ENCODE data around the gene ELFN1. TPM values are rescaled to one million over a fixed set of nuclear protein-coding genes. Genes with fewer than 3 reads are reported as not detected.

The ELFN1 gene
- total RNA-seq, 1 donor from 2014 or later, result not detected

DNA sequence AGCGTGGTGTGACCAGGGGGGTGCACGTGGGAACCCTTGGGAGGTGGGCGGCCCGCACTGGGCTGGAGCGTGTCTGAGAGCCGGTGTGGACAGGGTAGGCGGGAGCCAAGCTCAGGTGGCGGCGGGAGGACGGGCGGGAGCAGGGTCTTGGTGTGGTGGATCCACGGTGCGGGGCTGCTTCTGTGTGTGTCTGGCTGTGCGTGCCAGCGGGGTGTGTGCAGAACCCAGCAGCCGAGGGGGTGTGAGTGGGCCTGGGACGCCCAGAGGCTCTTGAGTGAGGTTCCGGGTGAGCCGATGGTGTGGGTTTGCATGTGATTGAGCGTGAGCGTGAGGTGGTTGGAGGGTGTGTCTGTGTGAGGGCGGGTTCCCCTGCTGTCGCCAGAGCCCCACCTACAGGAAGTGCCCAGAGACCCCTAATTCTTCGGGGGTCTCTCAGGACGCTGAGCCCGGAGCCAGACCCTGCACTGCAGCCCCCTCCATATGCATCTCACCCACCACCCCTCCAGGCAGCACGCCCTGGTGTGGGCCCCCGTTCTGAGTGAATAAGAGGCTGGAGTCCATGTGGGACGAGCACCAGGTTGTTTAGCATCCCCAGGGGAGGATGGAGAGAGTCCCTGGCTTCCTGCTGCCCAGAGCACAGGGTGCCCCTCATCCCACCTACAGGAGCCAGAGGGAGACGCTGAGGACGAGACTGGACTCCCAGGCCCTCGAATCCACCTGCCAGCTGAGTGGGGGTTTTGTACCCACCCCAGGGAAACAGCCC is 78.2 kb downstream of the ELFN1 start:
- TF ChIP-seq CTCF (IDR thresholded peaks at IDR 0.05), result no peak
- Mint-ChIP-seq H3K27ac (no peak overlapping the region), H3K4me3 (no peak overlapping the region), H3K27me3 (peaks cover 2% of the 10 kb centered on the region), H3K36me3 (ENCODE audit: low read depth) (no peaks in the 10 kb centered on the region), H3K9me3 (no peaks in the 10 kb centered on the region), H3K4me1 (peaks cover 6% of the 10 kb centered on the region)
- ATAC-seq (ENCODE audit: low read depth) (no peak), DNase-seq (no peak)
- ChIA-PET CTCF (no interaction called here), POLR2A (no interaction called here)
- intact Hi-C loops (cut with micrococcal nuclease), result no loop called here

DNA sequence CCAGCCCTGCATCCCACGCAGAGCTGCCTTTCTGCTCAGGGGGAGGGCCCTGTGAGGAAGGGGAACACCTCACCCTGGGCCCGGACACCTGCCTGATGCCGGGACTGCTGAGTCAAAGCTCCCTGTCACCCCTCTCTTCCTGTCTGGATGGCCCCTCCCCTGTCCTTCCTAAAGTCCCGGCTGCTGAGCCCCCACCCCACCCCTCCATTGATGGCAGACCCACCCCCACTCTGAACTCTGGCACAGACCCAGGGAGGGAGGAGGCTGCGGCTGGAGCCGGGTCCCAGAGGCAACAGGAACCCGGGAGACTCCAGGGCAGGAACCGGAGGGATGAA is 78.7 kb downstream of the ELFN1 start:
- H3K27me3 Mint-ChIP-seq, result peaks cover 2% of the 10 kb centered on the region
- H3K4me1 Mint-ChIP-seq, result peaks cover 10% of the 10 kb centered on the region
- POLR2A ChIA-PET, result no interaction called here
- H3K9me3 Mint-ChIP-seq, result peaks cover 3% of the 10 kb centered on the region
- TF ChIP-seq CTCF (IDR thresholded peaks at IDR 0.05), result no peak
- no peak overlapping the region for H3K27ac Mint-ChIP-seq
- CTCF ChIA-PET, result no interaction called here
- DNase-seq, result no peak
- no peaks in the 10 kb centered on the region for H3K36me3 Mint-ChIP-seq (ENCODE audit: low read depth)
- intact Hi-C loops (cut with micrococcal nuclease), result no loop called here
- H3K4me3 Mint-ChIP-seq, result no peak overlapping the region
- ATAC-seq (ENCODE audit: low read depth), result no peak

- ATAC-seq (ENCODE audit: low read depth) (no peak), DNase-seq (no peak)
- POLR2A ChIA-PET, result no interaction called here
- Mint-ChIP-seq H3K27ac (no peak overlapping the region), H3K27me3 (peaks cover 2% of the 10 kb centered on the region), H3K36me3 (ENCODE audit: low read depth) (no peaks in the 10 kb centered on the region), H3K4me3 (no peak overlapping the region), H3K4me1 (peaks cover 12% of the 10 kb centered on the region), H3K9me3 (peaks cover 3% of the 10 kb centered on the region)
- CTCF ChIA-PET, result no interaction called here
- intact Hi-C loops (cut with micrococcal nuclease), result no loop called here
- no peak for TF ChIP-seq CTCF (IDR thresholded peaks at IDR 0.05)
Observed at GRCh38 chr7:1749351-1749863, 79.3 kb downstream of the ELFN1 start.

DNA sequence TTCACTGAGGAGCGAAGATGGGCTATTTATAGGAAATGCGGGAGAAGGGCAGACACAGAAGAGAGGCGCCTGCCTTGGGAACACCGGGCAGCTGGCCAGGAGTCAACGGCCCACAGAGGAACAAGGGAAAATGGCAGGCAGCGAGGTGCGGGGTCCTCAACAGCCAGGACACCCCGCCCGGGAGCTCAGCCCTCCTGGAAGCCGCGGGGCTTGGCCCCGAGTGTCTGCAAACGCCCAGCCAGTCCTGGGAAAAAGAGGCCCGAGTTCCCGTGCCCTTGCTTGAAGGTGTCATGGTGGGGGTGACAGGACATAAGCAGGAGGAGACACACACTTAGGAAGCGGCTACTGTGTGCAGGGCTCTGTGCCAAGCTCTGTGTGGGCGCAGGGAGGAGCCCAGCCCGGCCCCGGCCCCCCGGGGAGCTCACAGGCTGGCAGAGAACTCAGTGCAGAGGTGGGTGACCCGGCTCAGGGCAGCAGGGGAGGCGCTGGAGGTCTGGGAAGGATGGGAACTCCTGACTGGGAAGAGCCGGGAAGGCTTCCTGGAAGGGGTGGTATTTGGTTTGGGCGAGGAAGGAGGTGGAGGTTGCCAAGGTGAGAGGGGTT is 79.9 kb downstream of the ELFN1 start:
- peaks cover 2% of the 10 kb centered on the region for H3K27me3 Mint-ChIP-seq
- intact Hi-C loops (cut with micrococcal nuclease), result no loop called here
- TF ChIP-seq CTCF (IDR thresholded peaks at IDR 0.05), result no peak
- H3K4me1 Mint-ChIP-seq, result peaks cover 15% of the 10 kb centered on the region
- ChIA-PET CTCF (no interaction called here), POLR2A (no interaction called here)
- no peak for ATAC-seq (ENCODE audit: low read depth)
- H3K36me3 Mint-ChIP-seq (ENCODE audit: low read depth), result no peaks in the 10 kb centered on the region
- peaks cover 3% of the 10 kb centered on the region for H3K9me3 Mint-ChIP-seq
- H3K4me3 Mint-ChIP-seq, result no peak overlapping the region
- H3K27ac Mint-ChIP-seq, result no peak overlapping the region
- no peak for DNase-seq

GRCh38 chr7:1750541-1751021 is 80.5 kb downstream of the ELFN1 start:
- CTCF ChIA-PET, result no interaction called here
- DNase-seq (no peak), ATAC-seq (ENCODE audit: low read depth) (no peak)
- Mint-ChIP-seq H3K27ac (no peak overlapping the region), H3K9me3 (peaks cover 3% of the 10 kb centered on the region), H3K4me1 (peaks cover 17% of the 10 kb centered on the region), H3K27me3 (peaks cover 2% of the 10 kb centered on the region), H3K36me3 (ENCODE audit: low read depth) (no peaks in the 10 kb centered on the region), H3K4me3 (no peak overlapping the region)
- POLR2A ChIA-PET, result no interaction called here
- intact Hi-C loops (cut with micrococcal nuclease), result no loop called here
- no peak for TF ChIP-seq CTCF (IDR thresholded peaks at IDR 0.05)

Data from activated B cell treated with CpG ODN at 0.5 μM for 24 hours (primary cell).